ENCODE results near the gene SH3BGRL2.

Gene SH3BGRL2

GRCh38 chr6:79605968-79606764 is 25.0 kb upstream of the SH3BGRL2 start:
- no peak for DNase-seq (ENCODE audit: low read depth in 2 of 2)
- H3K4me3 ChIP-seq (replicated peaks in 1 of 2; ENCODE audit: low read depth in 2 of 2, low read length in 2 of 2) = no peak overlapping the region
- TF ChIP-seq, protein P1, sequence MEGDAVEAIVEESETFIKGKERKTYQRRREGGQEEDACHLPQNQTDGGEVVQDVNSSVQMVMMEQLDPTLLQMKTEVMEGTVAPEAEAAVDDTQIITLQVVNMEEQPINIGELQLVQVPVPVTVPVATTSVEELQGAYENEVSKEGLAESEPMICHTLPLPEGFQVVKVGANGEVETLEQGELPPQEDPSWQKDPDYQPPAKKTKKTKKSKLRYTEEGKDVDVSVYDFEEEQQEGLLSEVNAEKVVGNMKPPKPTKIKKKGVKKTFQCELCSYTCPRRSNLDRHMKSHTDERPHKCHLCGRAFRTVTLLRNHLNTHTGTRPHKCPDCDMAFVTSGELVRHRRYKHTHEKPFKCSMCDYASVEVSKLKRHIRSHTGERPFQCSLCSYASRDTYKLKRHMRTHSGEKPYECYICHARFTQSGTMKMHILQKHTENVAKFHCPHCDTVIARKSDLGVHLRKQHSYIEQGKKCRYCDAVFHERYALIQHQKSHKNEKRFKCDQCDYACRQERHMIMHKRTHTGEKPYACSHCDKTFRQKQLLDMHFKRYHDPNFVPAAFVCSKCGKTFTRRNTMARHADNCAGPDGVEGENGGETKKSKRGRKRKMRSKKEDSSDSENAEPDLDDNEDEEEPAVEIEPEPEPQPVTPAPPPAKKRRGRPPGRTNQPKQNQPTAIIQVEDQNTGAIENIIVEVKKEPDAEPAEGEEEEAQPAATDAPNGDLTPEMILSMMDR (IDR thresholded peaks at IDR 0.05; ENCODE audit: low read depth, low read length) = no peak

DNA sequence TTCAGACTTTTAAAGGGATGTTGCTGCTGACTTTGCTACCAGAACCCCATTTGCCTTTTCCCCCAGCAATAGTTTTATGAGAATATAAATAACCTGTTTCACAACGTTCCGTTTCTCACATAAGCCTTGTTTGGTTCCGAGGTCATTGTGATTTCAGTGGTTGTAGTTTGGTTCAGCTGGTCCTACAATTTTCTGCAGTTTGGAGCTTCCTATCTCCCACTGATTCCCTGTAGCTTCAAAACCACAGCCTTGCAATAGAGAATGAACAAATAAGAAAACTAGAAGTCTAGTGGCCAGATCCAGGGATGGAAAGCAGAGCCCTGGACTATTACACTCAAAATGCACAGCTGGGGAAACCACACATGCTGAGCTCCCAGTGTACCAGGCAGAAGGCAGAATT is 24.1 kb upstream of the SH3BGRL2 start:
- DNase-seq (ENCODE audit: low read depth in 2 of 2) = no peak
- H3K4me3 ChIP-seq (replicated peaks in 1 of 2; ENCODE audit: low read depth in 2 of 2, low read length in 2 of 2) = no peak overlapping the region
- TF ChIP-seq, protein P1 (IDR thresholded peaks at IDR 0.05; ENCODE audit: low read depth, low read length) = no peak

GRCh38 chr6:79608334-79609224 is 22.6 kb upstream of the SH3BGRL2 start:
- no peak overlapping the region for H3K4me3 ChIP-seq (replicated peaks in 1 of 2; ENCODE audit: low read depth in 2 of 2, low read length in 2 of 2)

GRCh38 chr6:79609225-79609595 is 21.9 kb upstream of the SH3BGRL2 start:
- no peak for DNase-seq (ENCODE audit: low read depth in 2 of 2)
- TF ChIP-seq, protein P1 (IDR thresholded peaks at IDR 0.05; ENCODE audit: low read depth, low read length) = no peak
- H3K4me3 ChIP-seq (replicated peaks in 1 of 2; ENCODE audit: low read depth in 2 of 2, low read length in 2 of 2) = no peak overlapping the region

More at GRCh38 chr6:79608334-79609224, 22.6 kb upstream of the SH3BGRL2 start:
- TF ChIP-seq, protein P1 (IDR thresholded peaks at IDR 0.05; ENCODE audit: low read depth, low read length) = no peak
- DNase-seq (ENCODE audit: low read depth in 2 of 2) = no peak

GRCh38 chr6:79610306-79611009 is 20.7 kb upstream of the SH3BGRL2 start:
- H3K4me3 ChIP-seq (replicated peaks in 1 of 2; ENCODE audit: low read depth in 2 of 2, low read length in 2 of 2) = no peak overlapping the region
- no peak for DNase-seq (ENCODE audit: low read depth in 2 of 2)
- TF ChIP-seq, protein P1 (IDR thresholded peaks at IDR 0.05; ENCODE audit: low read depth, low read length) = no peak

DNA sequence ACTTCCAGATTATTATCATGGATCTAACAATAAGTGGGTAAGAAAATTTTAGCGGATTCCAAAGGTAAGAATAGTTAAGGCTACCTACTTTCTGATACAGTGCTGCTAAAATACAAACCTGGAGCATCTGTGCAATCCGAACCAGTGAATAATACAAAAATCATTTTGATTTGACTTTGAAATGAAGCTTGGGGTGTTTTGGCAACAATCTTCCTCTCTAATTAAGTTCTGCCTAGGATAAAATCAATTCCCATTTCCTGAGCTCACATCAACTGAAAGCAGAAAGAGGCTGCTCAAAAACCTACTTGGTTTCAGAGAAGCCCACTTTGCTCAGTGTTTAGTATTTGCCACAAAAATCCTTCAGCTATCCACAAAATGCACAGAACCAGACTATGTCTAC is 18.7 kb upstream of the SH3BGRL2 start:
- H3K4me3 ChIP-seq (replicated peaks in 1 of 2; ENCODE audit: low read depth in 2 of 2, low read length in 2 of 2) = no peak overlapping the region
- no peak for DNase-seq (ENCODE audit: low read depth in 2 of 2)
- TF ChIP-seq, protein P1 (IDR thresholded peaks at IDR 0.05; ENCODE audit: low read depth, low read length) = no peak
